Activated CD4-positive, alpha-beta T cell treated with anti-CD3 and anti-CD28 coated beads for 1 hour (primary cell): ENCODE data around the gene MSI1.
A peak's percentile ranks its signal among the peaks of the same experiment; 100 is the strongest.

Experiments
- DNase-seq: peaks from one replicate; pipeline ENCODE4 v3.0.0-alpha.2; 2020

MSI1 gene

DNA sequence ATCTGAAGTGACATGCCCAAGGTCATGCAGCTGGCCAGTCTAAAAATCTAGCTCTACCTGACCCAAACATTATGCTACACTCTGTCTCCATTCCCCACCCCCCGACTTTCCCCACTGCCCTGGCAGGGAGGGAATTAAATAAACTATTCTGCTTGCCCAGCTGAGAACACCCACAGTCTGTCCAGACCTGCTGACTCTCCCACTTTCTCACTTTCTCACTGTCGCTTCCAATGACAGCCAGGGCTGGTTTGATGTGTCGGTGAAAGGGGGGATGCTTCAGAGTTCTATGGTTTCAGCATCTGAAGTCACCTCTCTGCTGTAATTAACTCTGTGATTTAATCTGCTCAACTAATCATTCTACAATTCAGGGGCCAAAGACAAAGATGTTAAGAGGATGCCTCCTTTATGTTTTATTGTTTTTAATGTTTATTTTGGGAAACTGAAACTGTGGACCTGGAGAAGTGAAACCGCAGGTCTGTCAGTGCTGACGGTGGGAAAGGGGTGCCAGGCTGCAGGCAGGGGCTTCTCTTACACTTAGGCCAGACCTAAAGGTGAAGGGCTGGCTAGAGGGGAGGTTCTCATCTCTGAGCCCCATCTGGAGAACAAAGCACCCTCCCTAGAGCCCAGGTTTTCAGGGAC lies 8.1 kb upstream of the MSI1 start:
- DNase-seq: no peak

- no peak for DNase-seq
These were observed 7.5 kb upstream of the MSI1 start for GRCh38 chr12:120376416-120376815.

DNA sequence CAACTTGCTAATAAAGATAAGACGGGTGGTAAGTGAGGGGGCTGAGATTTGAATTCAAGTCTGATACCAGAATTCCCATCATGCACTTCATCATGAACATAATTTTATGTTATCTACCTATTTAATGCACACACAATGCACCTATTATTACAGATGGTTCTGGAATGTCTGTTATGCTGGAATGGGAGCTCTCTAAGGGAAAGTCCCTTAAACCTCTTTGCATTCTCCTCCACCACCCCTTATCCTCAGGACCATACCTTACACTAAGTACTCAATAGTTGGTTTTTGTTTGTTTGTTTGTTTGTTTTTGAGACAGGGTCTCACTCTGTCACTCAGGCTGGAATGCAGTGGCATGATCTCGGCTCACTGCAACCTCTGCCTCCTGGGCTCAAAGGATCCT lies 7.0 kb upstream of the MSI1 start:
- no peak for DNase-seq

DNA sequence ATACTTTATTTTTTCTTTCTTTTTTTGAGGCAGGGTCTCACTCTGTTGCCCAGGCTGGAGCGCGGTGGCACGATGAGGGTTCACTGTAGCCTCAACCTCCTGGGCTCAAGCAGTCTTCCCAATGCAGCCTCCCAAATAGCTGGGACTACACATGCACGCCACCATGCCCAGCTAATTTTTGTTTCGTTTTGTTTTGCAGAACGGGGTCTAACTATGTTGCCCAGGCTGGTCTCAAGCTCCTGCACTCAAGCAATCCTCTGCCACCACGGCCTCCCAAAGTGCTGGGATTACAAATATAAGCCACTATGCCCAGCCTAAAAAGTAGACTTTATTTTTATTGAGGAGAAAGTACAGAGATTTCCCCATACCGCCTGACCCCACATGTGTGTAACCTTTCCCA lies 4.7 kb upstream of the MSI1 start:
- DNase-seq: no peak

- no peak for DNase-seq
These were observed 1.6 kb upstream of the MSI1 start for GRCh38 chr12:120370343-120371243.

DNA sequence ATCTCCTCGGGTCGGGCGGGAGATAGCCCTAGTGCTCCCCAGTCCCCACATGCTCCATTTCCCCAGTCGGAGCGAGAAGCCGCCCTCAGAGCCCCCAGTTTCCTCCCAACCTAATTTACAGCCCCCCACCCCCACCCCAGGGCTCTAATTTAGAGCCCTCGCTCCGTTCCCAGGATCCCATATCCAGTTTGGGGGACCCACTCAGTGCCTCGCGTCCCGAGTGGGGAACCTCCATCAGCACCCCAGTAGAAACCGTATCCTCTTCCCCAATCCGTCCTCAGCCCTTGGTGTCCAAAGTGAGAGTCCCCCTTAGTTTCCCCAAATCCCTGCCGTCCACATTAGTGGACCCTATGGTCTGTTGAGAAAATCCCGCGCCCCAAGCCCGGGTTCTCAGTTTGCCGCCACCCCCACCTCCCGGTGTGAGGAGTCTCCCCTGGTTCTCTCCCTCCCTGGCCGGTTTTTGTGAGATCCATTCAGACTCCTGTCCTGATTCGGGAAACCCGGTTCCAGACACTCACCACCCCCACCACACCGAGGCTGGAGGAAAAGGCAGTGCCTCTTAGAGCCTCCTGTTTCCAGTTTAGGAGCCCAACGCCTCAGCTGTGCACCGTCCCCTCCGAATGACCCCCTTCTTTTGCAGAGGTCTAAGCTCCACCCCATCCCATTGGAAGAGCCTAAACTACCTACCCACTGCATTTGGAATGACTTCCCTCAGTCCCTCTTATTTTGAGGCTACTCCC lies 809 bp upstream of the MSI1 start:
- no peak for DNase-seq

DNA sequence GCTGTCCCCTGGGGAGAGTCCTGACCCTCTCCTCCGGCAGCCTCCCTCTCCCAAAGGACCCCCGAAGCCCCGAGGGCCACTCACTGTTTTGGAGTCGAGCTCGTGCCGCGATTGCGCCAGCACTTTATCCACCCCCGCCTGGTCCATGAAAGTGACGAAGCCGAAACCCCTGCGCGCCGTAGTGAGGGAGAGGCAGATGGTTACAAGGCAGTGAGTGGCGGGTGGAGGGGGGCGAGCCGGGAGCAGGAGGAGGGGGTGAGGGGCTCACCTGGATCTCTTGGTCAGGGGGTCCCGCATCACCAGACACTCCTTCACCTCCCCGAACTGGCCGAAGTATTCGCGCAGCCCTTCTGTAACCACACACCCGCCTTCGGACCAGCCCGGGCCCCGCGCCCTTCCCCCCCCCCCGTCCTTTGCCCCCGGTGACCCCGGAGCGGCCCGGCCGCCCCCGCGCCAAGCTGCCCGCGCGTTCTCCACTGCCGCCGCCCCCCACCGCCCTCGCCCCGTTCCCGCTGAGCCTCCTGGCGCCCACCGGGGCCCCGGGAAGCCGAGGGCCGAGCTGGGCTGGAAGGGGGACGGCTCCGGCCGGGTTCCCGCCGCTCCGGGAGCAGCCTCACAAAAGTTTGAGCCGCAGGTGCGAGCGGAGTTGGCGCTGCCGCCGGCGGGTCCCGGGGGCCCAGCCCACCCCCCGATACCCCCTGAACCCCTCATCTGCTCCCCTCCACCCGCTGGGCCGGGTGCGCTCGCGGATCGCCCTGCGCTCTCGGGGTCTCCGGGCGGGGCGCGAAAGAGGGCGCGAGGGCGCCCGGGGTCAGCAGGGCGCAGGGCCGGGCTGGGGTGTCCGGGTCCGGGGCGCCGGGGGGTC lies 808 bp downstream of the MSI1 start:
- DNase-seq: no peak

DNA sequence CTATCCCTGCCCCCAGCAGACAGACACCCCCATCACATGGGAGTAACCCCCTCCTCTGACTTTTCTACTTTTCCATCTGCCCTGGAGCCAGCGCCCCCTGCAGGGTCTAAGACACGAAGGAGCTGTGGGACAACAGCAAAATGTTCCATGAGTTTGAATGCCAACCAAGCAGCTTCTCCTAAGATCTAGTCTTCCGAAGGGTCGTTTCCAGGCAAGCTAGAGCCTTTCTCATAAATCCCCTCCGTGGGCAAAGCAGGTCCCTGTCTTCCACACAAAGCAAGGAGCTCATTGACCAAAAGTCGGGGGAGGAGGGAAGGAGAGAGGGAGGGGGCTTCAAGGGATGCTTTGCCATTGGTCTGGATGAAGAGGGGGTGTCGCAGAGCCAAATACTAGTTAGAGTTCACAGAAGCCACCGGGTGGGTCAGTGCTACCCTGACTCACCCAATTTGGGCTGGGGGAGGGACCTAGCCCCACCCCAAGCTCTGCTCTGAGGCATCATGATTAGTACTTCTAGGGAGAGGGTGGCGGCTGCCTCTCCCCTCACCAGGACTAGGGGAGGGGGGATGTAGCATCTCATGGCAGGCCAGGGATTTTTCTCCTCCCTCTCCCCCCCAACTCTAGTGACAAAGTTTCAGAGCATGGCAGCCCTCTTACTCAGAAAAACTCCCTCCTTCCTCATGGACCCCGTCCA lies 1.6 kb downstream of the MSI1 start:
- no peak for DNase-seq

DNA sequence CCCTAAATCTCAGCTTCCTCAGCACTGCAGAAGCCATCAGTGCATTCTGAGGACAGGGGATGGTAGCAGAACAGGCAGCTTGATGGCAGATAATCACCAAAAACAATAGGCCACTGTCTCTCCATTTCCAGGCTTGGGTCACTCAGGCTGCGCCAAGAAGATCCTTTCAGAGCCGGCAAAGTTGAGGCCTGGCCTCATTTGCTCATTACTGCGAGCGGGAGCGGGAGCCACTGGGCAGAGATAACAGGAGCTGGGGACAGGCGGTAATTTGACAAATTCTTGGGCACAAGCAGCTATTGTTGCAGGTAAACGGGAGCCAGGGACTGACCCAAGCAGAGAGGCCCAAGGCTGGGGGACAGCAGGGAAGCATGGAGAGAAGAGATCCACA lies 2.1 kb downstream of the MSI1 start:
- DNase-seq: no peak

DNA sequence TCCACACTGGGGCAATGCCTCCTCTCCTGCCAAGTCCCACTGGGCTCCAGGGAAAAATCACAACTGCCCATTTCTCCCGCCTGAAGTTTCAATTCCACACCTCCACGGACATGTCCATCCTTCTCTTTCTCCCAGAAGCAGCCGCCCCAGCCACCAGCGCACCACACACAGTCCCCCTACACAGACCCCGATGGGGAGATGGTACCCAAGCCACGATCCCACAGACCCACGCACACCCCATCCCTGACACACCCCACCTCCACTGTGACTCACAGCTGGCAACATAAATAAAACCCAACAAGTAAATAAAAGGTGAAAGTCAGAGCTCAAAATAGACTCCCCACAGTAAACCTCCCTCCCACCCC lies 2.6 kb downstream of the MSI1 start:
- no peak for DNase-seq

- DNase-seq: no peak
These were observed 3.2 kb downstream of the MSI1 start for GRCh38 chr12:120365675-120366340.

- no peak for DNase-seq
These were observed 4.5 kb downstream of the MSI1 start for GRCh38 chr12:120364487-120364886.

DNA sequence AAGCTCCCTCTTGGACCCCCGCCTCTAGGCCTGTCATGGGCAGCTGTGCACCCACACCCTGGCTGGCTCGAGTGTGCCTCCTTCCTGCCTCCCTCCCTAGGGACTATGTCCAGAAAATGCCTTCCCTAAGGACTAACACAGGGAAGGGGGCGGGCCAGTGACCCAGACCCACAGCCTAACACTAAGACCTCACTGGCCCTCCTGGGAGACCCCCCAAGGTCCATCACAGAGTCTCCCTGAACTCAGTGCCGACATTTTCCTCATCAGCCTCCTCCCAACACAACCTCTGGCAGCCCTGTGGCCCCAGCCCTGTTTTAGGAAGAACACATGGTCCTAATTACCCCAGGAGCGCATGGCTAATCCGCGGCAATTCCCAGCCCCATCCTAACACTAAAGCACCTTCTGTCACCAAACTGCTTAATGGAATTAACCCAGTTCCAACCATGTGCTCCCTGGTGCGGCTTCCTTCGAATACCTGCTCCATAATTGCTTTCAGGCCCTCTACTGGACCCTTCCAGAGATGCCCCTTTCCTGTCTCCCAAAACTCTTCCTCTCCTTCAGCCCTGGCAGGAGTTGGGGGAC lies 5.6 kb downstream of the MSI1 start:
- DNase-seq: no peak

DNA sequence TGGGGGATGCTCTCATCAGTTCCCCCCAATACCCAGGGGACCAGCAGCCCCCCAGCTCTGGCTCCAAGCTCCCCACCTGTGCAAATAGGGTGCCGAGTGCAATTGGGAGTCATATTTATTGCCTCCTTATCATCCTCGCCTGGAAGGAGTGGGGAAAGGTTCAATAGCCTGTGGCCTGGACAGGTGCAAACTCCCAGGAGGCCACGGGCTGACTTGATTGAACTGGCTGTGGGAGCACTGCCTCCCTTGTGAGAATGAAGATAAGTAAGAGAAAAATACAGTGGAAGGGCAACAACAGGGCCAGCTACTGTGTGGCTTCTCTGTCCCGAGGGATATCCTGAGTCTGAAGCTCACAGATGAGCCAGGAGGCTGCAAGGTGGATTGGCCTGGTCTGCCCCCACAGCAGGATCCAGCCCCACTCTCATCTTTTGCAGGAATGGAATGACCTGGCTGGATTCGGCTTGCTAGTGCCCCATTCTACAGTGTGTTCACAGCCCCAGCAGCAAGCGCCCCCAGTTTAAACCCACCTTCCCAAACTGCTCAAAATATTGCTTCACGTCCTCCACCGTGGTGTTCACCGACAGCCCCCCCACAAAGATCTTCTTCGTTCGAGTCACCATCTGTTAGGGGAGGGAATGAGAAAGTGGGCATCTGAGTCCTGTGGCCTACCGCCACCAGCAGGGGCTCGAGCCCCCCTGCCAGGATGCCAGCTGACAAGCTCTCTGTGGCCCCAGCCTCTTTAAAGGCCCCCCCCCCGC lies 6.3 kb downstream of the MSI1 start:
- no peak for DNase-seq

GRCh38 chr12:120361506-120362208 lies 7.3 kb downstream of the MSI1 start:
- no peak for DNase-seq

DNA sequence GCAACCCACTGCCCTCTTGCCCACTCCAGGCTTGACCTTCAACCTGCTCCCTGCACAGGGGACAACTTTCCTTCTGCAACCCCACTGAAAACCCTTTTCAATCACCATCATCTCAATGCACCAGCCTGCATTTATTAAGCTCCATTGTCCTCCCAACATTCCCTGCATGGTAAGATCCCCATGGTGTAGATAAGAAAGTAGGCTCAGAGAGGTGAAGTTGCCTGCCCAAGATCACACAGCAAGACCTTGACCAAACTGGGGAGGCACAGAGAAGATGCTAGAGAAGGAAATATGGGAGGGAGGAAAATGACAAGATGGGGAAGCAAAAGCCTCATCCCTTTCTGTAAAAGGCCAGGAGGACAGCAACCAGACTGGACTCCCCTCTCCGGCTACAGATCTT lies 9.8 kb downstream of the MSI1 start:
- DNase-seq: no peak

DNA sequence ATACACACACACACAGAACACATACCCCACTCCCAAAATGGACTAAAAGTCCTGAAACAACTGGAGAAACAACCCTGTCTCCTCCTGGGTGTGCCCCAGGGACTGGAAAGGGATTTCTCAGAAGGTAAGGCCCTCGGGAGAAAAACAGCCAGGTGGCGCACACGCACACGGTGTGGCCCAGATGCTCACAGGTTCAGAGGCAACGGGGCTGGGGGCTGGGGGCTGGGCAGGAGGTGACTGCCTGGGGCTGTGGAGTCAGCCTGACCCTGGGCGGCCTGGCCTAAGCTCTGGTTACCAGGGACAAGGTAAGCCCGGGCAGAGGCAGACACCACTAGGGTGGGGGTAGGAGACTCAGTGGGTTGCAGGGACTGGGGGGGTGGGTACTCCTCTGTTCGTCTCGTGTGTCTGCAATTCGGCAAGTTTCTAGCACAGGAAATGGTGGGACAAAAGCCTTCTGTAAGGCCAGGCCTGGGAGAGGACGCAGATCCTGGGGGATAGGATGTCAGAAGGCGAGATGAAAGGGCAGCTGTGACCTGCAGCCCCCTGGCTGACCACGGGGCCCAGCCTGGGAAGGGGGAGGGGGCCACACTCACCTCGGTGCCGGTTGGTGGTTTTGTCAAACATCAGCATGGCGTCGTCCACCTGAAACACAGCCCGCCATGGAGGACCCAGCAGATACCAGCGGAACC lies 10.4 kb downstream of the MSI1 start:
- DNase-seq: no peak

GRCh38 chr12:120357104-120357503 lies 11.9 kb downstream of the MSI1 start:
- no peak for DNase-seq

DNA sequence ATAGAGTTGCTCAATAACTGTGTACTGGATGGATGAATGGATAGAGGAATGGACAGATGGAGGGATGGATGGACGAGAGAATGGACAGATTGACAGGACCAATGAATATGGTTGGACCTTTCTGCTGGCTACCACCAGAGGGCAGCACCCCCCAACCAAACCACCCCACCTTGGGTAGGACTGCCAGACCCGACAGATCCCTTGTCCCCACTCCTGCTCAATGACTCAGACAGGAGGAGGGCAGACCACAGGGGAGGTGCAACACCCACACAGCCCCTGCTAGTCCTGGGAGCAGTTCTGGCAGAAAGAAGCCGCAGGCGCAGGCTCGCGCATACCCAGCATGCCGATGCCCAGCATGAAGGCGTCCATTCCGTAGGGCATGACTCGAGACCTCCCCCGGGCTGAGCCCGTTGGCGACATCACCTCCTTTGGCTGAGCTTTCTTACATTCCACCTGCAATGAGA lies 12.4 kb downstream of the MSI1 start:
- peak; percentile 61 for DNase-seq
